Suprapubic skin (tissue), 4 donors: ENCODE results near the gene TANGO6. TPM values are rescaled to one million over a fixed set of nuclear protein-coding genes. Genes with fewer than 3 reads are reported as not detected.
"Not testable (repeated sequence)": the region's sequence is repeated elsewhere in the genome, so short reads cannot be mapped to it uniquely, and the experiment has no call there.

ENCODE experiments used
- DNase-seq, 2 donors: peaks; one replicate each; pipeline ENCODE4 v3.0.0-alpha.2; 2019; ENCODE audit warnings: low spot score in 2 of 2
- H3K27ac ChIP-seq: fragments of 200-600 bp; sonication (generic); one replicate; pipeline ENCODE4 v1.5.1; 2019
- H3K27me3 ChIP-seq: fragments of 200-600 bp; sonication (generic); one replicate; pipeline ENCODE4 v1.5.1; 2019
- H3K36me3 ChIP-seq: fragments of 200-600 bp; sonication (generic); one replicate; pipeline ENCODE4 v1.5.1; 2019
- H3K4me1 ChIP-seq: fragments of 200-600 bp; sonication (generic); one replicate; pipeline ENCODE4 v1.5.1; 2019
- H3K4me3 ChIP-seq: fragments of 200-600 bp; sonication (generic); one replicate; pipeline ENCODE4 v1.5.1; 2019; ENCODE audit warnings: mild to moderate bottlenecking
- H3K9me3 ChIP-seq: fragments of 200-600 bp; sonication (generic); one replicate; pipeline ENCODE4 v1.5.1; 2019
- EP300 ChIP-seq: sonication (generic); formaldehyde crosslinking; IDR thresholded peaks from one replicate; pipeline ENCODE4 v1.6.1; 2017; ENCODE audit warnings: antibody characterized with exemption
- POLR2A ChIP-seq, 2 donors: fragments of 450-650 bp; IDR thresholded peaks; one replicate each; pipeline ENCODE4 v1.6.1; 2017; ENCODE audit warnings: antibody characterized with exemption in 2 of 2, mild to moderate bottlenecking in 2 of 2, moderate library complexity in 2 of 2
- POLR2AphosphoS5 ChIP-seq, 3 donors: sonication (generic); formaldehyde crosslinking; IDR thresholded peaks; one replicate each; pipeline ENCODE4 v1.6.1; 2017; ENCODE audit warnings: antibody characterized with exemption in 3 of 3
- WGBS: methylation state at CpG from one replicate; pipeline ENCODE4 v1.1.5; 2018; 5-methylcytosine and 5-hydroxymethylcytosine counted together
- total RNA-seq, 4 donors: library from RNA; depleted of rRNA; stranded (reverse); fragments of >200 nt; gene quantifications; one replicate each; pipeline ENCODE4 v1.1.0, GENCODE V29; 2016
- TF ChIP-seq, protein P1 (sequence below), 2 donors: fragments of 200-600 bp in 1 of 2; fragments of 450-650 bp in 1 of 2; sonication (generic) in 1 of 2; IDR thresholded peaks; one replicate each; pipeline ENCODE4 v1.5.1; 2016 to 2019; ENCODE audit warnings: antibody characterized with exemption in 2 of 2, mild to moderate bottlenecking in 1 of 2, moderate library complexity in 1 of 2

The TANGO6 gene
- total RNA-seq, 4 donors from 2014 or later: 10.6 to 14.0 (median 12.0) TPM

GRCh38 chr16:69040144-69040909 is 197.0 kb downstream of the TANGO6 start:
- H3K36me3 ChIP-seq: peaks cover 21% of the 10 kb centered on the region
- no peaks in the 10 kb centered on the region for H3K27me3 ChIP-seq
- no peaks in the 10 kb centered on the region for H3K9me3 ChIP-seq
- no peak for DNase-seq
- H3K4me3 ChIP-seq: no peak overlapping the region
- H3K4me1 ChIP-seq: peaks cover 7% of the 10 kb centered on the region
- no peak overlapping the region for H3K27ac ChIP-seq
- WGBS: 82% methylated on average over 6 of the region's 6 CpGs
- TF ChIP-seq POLR2A (IDR thresholded peaks at IDR 0.05) (no peak), POLR2AphosphoS5 (IDR thresholded peaks at IDR 0.05) (no peak), EP300 (no peak)
- TF ChIP-seq, protein P1, sequence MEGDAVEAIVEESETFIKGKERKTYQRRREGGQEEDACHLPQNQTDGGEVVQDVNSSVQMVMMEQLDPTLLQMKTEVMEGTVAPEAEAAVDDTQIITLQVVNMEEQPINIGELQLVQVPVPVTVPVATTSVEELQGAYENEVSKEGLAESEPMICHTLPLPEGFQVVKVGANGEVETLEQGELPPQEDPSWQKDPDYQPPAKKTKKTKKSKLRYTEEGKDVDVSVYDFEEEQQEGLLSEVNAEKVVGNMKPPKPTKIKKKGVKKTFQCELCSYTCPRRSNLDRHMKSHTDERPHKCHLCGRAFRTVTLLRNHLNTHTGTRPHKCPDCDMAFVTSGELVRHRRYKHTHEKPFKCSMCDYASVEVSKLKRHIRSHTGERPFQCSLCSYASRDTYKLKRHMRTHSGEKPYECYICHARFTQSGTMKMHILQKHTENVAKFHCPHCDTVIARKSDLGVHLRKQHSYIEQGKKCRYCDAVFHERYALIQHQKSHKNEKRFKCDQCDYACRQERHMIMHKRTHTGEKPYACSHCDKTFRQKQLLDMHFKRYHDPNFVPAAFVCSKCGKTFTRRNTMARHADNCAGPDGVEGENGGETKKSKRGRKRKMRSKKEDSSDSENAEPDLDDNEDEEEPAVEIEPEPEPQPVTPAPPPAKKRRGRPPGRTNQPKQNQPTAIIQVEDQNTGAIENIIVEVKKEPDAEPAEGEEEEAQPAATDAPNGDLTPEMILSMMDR (IDR thresholded peaks at IDR 0.05): no peak

DNA sequence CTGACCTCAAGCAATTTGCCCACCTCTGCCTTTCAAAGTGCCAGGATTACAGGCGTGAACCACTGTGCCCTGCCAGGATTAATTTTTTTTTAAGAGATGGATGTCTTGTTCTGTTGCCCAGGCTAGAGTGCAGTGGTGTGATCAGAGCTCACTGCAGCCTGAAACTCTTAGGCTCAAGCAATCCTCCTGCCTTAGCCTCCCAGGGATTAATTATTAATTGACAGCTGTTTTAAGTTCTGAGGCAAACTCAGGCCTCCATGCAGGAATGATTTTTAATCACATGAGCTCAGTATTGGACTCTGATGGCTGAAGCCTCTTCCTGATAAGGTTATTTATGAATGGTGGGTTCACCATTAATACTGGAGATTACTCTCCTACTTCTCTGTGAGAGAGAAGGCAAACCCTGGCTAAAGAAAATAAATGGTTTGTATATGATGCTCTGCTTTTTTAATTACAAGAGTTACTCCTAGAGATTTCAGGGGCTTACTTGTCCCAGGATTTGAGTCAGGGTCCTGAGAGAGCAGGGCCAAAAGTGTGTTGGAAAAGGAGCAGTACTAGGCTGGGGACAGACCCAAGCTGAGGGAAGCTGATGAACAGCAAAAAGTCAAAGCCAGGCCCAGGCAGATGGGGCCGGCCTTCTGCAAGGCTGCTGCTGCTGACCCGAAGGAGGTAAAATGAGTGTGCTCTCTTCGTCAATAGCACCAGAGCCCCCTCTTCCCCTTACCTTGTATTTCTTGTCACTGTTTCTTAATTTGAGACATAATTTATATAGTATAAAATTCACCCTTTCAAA is 205.2 kb downstream of the TANGO6 start:
- no peaks in the 10 kb centered on the region for H3K4me1 ChIP-seq

DNA sequence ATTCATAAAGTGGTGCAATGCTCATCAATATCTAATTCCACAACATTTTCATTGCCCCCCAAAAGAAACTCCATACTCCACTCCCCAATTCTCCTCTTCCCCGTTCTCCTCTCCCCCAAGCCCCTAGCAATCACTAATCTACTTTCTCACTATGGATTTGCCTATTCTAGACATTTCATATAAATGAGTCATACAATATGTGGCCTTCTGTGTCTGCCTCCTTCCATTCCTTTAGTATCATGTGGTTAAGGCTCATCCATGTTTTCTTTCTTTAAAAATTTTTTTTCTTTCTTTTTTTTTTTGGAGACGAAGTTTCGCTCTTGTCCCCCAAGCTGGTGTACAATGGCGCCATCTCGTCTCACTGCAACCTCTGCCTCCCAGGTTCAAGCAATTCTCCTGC is 205.8 kb downstream of the TANGO6 start:
- TF ChIP-seq, protein P1 (IDR thresholded peaks at IDR 0.05): no peak
- TF ChIP-seq POLR2A (IDR thresholded peaks at IDR 0.05) (no peak), EP300 (no peak), POLR2AphosphoS5 (IDR thresholded peaks at IDR 0.05) (no peak)
- Histone ChIP-seq H3K9me3 (no peaks in the 10 kb centered on the region), H3K4me1 (no peaks in the 10 kb centered on the region), H3K27ac (no peak overlapping the region), H3K4me3 (no peak overlapping the region), H3K36me3 (peaks cover 2% of the 10 kb centered on the region), H3K27me3 (no peaks in the 10 kb centered on the region)
- DNase-seq: no peak
- WGBS: 94% methylated on average over 5 of the region's 5 CpGs

More for the DNA sequence above, 205.2 kb downstream of the TANGO6 start:
- Histone ChIP-seq H3K27ac (no peak overlapping the region), H3K4me3 (no peak overlapping the region), H3K36me3 (peaks cover 8% of the 10 kb centered on the region), H3K27me3 (no peaks in the 10 kb centered on the region), H3K9me3 (no peaks in the 10 kb centered on the region)
- 88% methylated on average over 4 of the region's 4 CpGs for WGBS
- DNase-seq: no peak
- no peak for TF ChIP-seq EP300
- no peak for TF ChIP-seq POLR2A (IDR thresholded peaks at IDR 0.05)
- TF ChIP-seq, protein P1 (IDR thresholded peaks at IDR 0.05): no peak
- TF ChIP-seq POLR2AphosphoS5 (IDR thresholded peaks at IDR 0.05): no peak

DNA sequence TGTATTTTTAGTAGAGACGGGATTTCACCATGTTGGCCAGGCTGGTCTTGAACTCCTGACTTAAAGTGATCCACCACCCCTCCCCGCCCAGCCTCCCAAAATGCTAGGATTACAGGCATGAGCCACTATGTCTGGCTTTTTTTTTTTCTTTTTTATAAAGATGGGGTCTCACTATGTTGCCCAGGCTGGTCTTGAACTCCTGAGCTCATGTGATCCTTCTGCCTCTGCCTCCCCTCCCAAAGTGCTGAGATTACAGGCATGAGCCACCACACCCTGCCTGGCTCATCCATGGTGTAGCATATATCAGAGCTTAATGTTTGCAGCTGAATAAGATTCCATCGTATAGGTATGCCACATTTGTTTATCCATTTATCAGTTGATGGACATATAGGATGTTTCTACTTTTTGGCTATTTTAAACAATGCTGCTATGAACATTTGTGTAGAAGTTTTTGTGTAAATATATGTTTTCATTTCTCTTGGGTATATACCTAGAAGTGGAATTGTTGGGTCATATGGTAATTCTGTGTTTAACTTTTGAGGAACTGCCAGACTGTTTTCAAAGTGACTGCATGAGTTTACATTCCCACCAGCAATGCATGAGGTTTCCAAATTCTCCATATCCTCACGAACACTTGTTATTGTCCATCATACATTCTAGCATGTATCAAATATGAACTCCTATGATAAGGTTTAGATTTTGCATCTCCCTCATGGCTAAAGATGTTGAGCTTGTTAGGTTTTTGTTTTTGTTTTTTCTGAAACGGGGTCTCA is 206.5 kb downstream of the TANGO6 start:
- DNase-seq: no peak
- WGBS: 91% methylated on average over 5 of the region's 5 CpGs

GRCh38 chr16:69051517-69051830 is 208.1 kb downstream of the TANGO6 start:
- not testable (repeated sequence) for DNase-seq, H3K4me1 ChIP-seq, H3K27ac ChIP-seq, H3K9me3 ChIP-seq, H3K27me3 ChIP-seq, H3K4me3 ChIP-seq, H3K36me3 ChIP-seq
- 94% methylated on average over 3 of the region's 3 CpGs for WGBS

More for the DNA sequence above, 206.5 kb downstream of the TANGO6 start:
- Histone ChIP-seq H3K9me3 (no peaks in the 10 kb centered on the region), H3K27me3 (no peaks in the 10 kb centered on the region), H3K4me1 (no peaks in the 10 kb centered on the region), H3K27ac (no peak overlapping the region), H3K36me3 (no peaks in the 10 kb centered on the region), H3K4me3 (no peak overlapping the region)
- TF ChIP-seq POLR2AphosphoS5 (IDR thresholded peaks at IDR 0.05) (no peak), POLR2A (IDR thresholded peaks at IDR 0.05) (no peak), EP300 (no peak)
- TF ChIP-seq, protein P1 (IDR thresholded peaks at IDR 0.05): no peak
